ENCODE data around the gene ODC1.

- TF ChIP-seq CTCF (IDR thresholded peaks at IDR 0.05) (peak; percentile 14 to 34 (median 30)), POLR2A (IDR thresholded peaks at IDR 0.05) (peak in 1 of 2 donors; percentile 61)
Observed at GRCh38 chr2:10448576-10449485, 704 bp upstream of the ODC1 start.

Measured in uterus (tissue), 2 donors.